ENCODE data around the gene RUBCN.

Gene RUBCN

GRCh38 chr3:197750858-197751737, 14.4 kb upstream of the RUBCN start (continued):
- TF ChIP-seq ZNF23 (tag by site-specific recombination; IDR thresholded peaks at IDR 0.05; ENCODE audit: borderline replicate concordance) = no peak
- TF ChIP-seq SP2 (tag by site-specific recombination; IDR thresholded peaks at IDR 0.05) = no peak
- TF ChIP-seq ZNF791 (tag by site-specific recombination; IDR thresholded peaks at IDR 0.05) = no peak
- TF ChIP-seq ZNF560 (tag by site-specific recombination; IDR thresholded peaks at IDR 0.05; ENCODE audit: borderline replicate concordance) = no peak
- no peak for TF ChIP-seq ZNF350 (tag by site-specific recombination; IDR thresholded peaks at IDR 0.05)
- no peak for TF ChIP-seq ZNF704 (tag by site-specific recombination; IDR thresholded peaks at IDR 0.05)
- no peak for TF ChIP-seq ZBTB49 (tag by site-specific recombination; IDR thresholded peaks at IDR 0.05; ENCODE audit: low read depth)
- TF ChIP-seq ZNF366 (tag by site-specific recombination; conservative IDR thresholded peaks at IDR 0.05) = no peak
- no peak for TF ChIP-seq ZBTB10 (tag by site-specific recombination; IDR thresholded peaks at IDR 0.05)
- no peak for TF ChIP-seq ZNF266 (tag by site-specific recombination; IDR thresholded peaks at IDR 0.05; ENCODE audit: low read depth)
- no peak for TF ChIP-seq ZNF610 (tag by site-specific recombination; IDR thresholded peaks at IDR 0.05; ENCODE audit: borderline replicate concordance)
- no peak for TF ChIP-seq ZNF16 (tag by site-specific recombination; IDR thresholded peaks at IDR 0.05; ENCODE audit: low read depth)
- no peak for TF ChIP-seq ZNF658 (tag by site-specific recombination; IDR thresholded peaks at IDR 0.05)
- no peak for TF ChIP-seq GLI2 (tag by site-specific recombination; IDR thresholded peaks at IDR 0.05; ENCODE audit: borderline replicate concordance, low read depth)
- TF ChIP-seq ZFHX2 (tag by site-specific recombination; conservative IDR thresholded peaks at IDR 0.05) = peak; percentile 58
- TF ChIP-seq ZNF211 (tag by site-specific recombination; IDR thresholded peaks at IDR 0.05; ENCODE audit: low read depth) = no peak
- no peak for TF ChIP-seq ZNF175 (tag by site-specific recombination; IDR thresholded peaks at IDR 0.05)
- no peak for TF ChIP-seq ZSCAN30 (tag by site-specific recombination; IDR thresholded peaks at IDR 0.05)
- TF ChIP-seq BCL11B (tag by site-specific recombination; IDR thresholded peaks at IDR 0.05; ENCODE audit: low read depth) = no peak
- no peak for TF ChIP-seq HOXC10 (CRISPR knock-in tag; IDR thresholded peaks at IDR 0.05)
- TF ChIP-seq ZBTB6 (tag by site-specific recombination; IDR thresholded peaks at IDR 0.05) = no peak
- no peak for TF ChIP-seq ZNF214 (tag by site-specific recombination; IDR thresholded peaks at IDR 0.05; ENCODE audit: borderline replicate concordance)
- no peak for TF ChIP-seq ZNF639 (tag by site-specific recombination; IDR thresholded peaks at IDR 0.05)
- 0 out of 2 replicates have a peak, but pooled peaks have one; percentile 5 for TF ChIP-seq EGR2 (tag by site-specific recombination; IDR thresholded peaks at IDR 0.05; ENCODE audit: low read depth)
- no peak for TF ChIP-seq ZNF548 (tag by site-specific recombination; IDR thresholded peaks at IDR 0.05)
- TF ChIP-seq ZNF114 (tag by site-specific recombination; IDR thresholded peaks at IDR 0.05) = no peak
- TF ChIP-seq ZNF580 (tag by site-specific recombination; IDR thresholded peaks at IDR 0.05) = no peak
- TF ChIP-seq ZFP3 (tag by site-specific recombination; IDR thresholded peaks at IDR 0.05; ENCODE audit: low read depth) = no peak
- no peak for TF ChIP-seq ZNF157 (tag by site-specific recombination; IDR thresholded peaks at IDR 0.05)
- no peak for TF ChIP-seq ZBTB26 (tag by site-specific recombination; optimal IDR thresholded peaks at IDR 0.05)
